Measurements from ENCODE around the gene PPP6R2. TPM values are rescaled to one million over a fixed set of nuclear protein-coding genes. Genes with fewer than 3 reads are reported as not detected.

The PPP6R2 gene
- 62.3 and 72.9 TPM in 2 replicates for total RNA-seq

- DNase-seq (ENCODE audit: low read depth, low spot score): no peak
Observed at GRCh38 chr22:50342651-50343540, at the start of gene PPP6R2. TSS of gene PPP6R2 (plus strand) at chr22:50343327. CDS start at chr22:50393909, 50,582 bp downstream.

DNA sequence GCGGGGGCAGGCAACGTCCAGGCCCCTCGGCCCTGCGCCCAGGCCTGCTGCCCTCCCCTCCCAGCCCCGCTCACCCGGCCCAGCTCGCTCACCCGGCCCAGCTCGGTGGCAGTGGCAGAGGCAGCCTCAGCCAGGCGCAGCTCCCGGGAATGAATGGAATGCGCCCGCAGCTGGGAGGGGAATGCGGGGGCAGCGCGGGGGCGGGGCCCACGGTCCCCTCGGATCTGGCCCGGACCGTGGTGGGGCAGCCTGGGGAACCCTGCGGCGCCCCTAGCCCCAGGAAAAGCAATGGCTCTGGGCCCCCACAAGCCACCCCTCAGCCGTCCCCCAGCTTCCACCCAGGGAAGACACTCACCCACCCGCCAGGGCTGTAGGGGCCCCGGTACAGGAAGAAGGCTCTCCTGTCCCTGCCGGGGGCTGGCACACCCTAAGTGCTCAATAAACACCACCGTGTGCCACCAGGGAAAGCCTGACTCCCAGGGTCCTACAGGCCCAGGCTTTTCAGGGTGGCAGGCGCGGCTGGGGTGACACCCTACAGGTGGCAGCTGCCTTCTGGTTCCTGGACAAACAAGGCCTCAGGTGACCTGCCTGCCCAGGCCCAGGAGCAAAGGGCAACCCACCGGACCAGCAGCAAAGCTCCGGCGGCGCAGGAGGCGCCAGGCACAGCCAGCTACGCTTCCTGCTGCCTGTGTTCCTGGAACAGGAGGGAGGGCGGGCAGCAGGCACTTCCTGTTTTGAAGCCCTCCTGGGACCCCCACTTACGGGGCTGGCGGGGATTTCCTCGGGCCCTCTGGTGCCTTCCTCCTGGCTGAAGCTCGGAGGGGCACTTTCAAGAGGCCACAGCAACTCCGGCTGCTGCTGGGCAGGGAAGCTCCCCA lies 49.4 kb upstream of the PPP6R2 start:
- DNase-seq (ENCODE audit: low read depth, low spot score): no peak

GRCh38 chr22:50294319-50294656 lies 48.8 kb upstream of the PPP6R2 start:
- DNase-seq (ENCODE audit: low read depth, low spot score): no peak

- no peak for DNase-seq (ENCODE audit: low read depth, low spot score)
Observed at GRCh38 chr22:50296658-50297490, 46.3 kb upstream of the PPP6R2 start.

DNA sequence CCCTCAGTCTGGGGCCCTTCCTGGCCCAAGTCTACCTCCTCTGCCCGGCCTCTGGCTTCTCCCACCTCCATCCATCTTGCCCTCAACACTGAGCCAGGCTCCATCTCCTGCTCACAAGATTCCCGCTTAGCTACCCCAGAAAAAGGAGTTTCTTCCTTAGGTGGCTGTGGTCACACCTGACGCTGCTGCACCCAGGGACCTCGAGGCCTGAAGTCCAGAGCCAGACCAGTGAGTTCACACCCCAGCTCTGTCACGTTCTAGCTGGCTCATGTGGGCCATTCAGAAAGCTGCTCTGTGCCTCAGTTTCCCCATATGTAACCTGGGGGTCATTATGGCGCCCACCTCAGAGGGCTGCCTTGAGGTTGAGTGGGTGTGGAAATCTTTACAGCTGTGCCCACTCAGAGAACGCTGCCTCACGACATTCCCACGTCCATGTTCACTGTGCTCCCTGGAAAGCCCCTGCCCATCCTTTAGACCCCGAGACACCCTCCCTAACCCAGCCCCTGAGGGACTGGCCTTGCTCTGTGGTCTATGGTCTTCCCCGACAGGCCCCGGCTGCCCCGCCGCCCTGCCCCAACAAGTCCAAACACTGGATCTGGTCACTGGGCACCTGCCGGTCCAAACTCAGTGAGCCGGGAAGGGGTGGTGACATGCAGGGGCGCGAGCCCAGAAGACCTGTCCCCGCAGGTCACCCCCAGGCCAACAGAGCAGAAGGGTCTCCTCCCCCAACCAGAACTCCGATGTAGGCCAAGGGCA lies 45.4 kb upstream of the PPP6R2 start:
- DNase-seq (ENCODE audit: low read depth, low spot score): no peak

DNA sequence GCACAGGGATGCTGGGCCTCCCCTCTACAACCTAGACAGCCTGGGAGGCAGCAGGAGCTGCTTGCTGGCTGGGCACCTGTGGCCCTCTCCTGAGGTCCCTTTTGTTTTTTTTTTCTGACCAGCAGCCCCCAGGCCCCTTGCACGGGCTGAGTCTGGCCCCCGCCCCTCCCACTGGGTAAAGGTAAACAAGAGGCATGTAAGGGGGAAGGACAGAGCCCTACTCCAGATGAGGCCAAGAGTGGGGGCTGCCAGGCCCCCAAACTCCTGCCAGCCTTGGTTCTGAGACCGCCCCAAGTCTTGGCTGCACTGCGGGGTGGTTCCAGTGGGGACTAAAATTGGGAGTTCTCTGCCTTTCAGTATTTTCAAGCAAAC lies 44.9 kb upstream of the PPP6R2 start:
- DNase-seq (ENCODE audit: low read depth, low spot score): no peak

GRCh38 chr22:50298937-50299784 lies 44.0 kb upstream of the PPP6R2 start:
- no peak for DNase-seq (ENCODE audit: low read depth, low spot score)

- no peak for DNase-seq (ENCODE audit: low read depth, low spot score)
Observed at GRCh38 chr22:50299785-50300619, 43.1 kb upstream of the PPP6R2 start.

DNA sequence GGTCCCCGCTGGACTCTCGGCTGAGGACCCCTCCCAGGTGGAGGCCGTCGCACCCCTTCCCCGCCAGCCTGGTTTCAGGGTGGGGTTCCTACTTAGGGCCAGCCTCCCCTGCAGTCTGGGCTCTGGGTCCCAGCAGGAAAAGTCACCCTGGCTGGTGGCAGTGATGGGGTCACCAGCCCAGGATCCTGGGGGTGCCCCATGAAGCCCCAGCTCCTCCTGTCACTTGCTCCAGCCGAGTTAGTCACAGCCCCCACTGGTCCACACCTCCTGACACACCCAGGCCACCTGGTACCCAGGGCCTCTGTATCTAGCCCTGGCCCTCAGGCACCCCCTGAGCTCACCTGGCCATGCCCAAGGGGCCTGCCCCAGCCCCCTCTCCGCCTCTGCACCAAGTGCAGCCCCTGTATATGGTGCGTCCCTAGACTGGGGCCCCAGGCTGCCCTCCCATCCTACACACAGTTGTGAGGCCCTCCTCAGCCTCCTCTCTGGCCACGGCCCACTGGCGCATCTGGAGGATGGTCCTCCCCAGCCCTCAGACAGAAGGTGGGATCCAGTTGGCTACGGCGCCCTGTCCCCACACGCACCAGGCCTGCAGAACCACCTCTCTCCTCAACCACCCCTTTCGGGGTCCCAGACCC lies 42.4 kb upstream of the PPP6R2 start:
- no peak for DNase-seq (ENCODE audit: low read depth, low spot score)

- DNase-seq (ENCODE audit: low read depth, low spot score): no peak
Observed at GRCh38 chr22:50301581-50301991, 41.5 kb upstream of the PPP6R2 start.

- DNase-seq (ENCODE audit: low read depth, low spot score): no peak
Observed at GRCh38 chr22:50302041-50302541, 41.0 kb upstream of the PPP6R2 start.

DNA sequence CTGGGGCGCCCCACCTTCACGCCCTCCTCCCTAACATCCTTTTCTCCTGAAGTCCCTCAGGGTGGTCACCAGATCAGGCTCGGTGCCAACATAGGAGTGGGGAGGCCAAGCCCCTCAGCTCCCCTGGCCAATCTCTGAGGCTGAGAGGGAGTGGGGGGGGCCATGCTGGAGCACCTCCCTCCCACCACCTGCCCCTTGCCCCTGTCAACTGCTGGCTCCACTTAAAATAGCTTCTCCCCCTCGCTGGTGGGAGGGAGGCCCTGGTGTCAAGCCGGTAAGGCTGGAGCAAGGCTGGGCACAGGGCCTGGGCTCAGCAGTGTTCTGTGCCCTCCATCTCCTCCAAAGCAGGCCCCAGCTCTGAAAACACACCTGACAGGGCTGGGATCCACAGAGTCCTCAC lies 40.6 kb upstream of the PPP6R2 start:
- DNase-seq (ENCODE audit: low read depth, low spot score): no peak

- DNase-seq (ENCODE audit: low read depth, low spot score): no peak
Observed at GRCh38 chr22:50303515-50303847, 39.6 kb upstream of the PPP6R2 start.

- no peak for DNase-seq (ENCODE audit: low read depth, low spot score)
Observed at GRCh38 chr22:50303848-50304527, 39.1 kb upstream of the PPP6R2 start.

DNA sequence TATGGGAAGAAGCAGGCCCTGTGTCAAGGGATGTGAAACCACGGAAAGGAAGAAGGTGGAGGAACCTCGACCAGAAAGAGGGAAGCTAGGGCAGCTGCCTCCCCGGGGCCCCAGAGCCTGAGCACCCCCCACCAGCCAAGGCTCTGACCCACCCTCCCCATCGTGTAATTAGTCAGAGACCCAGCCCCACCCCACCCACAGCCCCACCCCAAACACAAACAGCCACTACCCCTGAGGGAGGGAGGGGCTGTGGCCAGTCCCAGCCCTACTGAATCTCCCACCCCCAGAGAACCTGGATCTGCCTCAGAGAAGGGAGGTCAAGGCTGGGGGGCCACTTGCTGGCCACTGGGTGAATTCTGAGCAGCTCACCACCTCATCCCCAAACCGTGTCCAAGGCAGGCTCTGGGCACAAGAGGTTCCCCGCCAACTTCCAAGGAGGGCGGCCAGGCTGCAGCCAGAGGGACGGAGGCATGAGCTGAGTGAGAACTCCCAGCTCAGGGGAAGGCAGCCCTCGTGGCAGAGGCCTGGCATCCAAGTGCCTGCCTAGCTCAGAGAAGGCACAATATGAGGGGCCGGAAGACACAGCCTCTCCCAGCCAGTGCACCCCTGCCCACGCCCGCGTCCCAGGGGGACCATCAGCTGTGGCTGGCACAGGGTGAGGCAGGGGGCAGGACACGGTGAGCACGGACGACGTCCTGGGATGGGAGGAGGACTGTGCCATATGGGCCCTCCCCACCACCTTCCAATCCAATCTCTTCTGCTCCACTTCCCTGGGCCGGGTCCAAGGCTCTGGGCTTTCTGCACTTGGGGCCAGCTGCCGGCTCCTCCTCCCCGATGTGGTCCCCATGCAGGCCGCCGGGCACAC lies 38.4 kb upstream of the PPP6R2 start:
- no peak for DNase-seq (ENCODE audit: low read depth, low spot score)

GRCh38 chr22:50305393-50305922 lies 37.7 kb upstream of the PPP6R2 start:
- DNase-seq (ENCODE audit: low read depth, low spot score): no peak
